Endothelial cell of umbilical vein (primary cell): ENCODE measurements around the gene UNC119B. TPM values are rescaled to one million over a fixed set of nuclear protein-coding genes. Genes with fewer than 3 reads are reported as not detected.

Source experiments
- BruUV-seq: library from RNA; stranded (reverse); fragments of 400-500 nt; replicated peaks from 2 replicates; lab custom pipeline; 2021; lab: Mats Ljungman, UMichigan
- CTCF ChIA-PET: fragments of 300-600, 350-600 bp; sonication (Branson Sonifier 250); formaldehyde crosslinking; loops from one replicate; lab custom pipeline; 2021; ENCODE audit warnings: antibody characterized with exemption, inconsistent platforms; lab: Charles Lee
- POLR2A ChIA-PET: fragments of 300-600, 350-600 bp; sonication (Branson Sonifier 250); formaldehyde crosslinking; loops from one replicate; lab custom pipeline; 2021; ENCODE audit warnings: antibody characterized with exemption, inconsistent platforms; lab: Charles Lee
- DNase-seq: peaks from one replicate; pipeline ENCODE4 v3.0.0-alpha.2; 2011; ENCODE audit warnings: low read depth, low spot score
- FAIRE-seq: peaks from 2 replicates; lab custom pipeline; 2011; peaks lifted over from hg19 to GRCh38; lab: Jason Lieb, UNC
- H2AFZ ChIP-seq: 2 replicates; pipeline ENCODE4 v1.6.0; 2012; ENCODE audit warnings: low read depth, low read length, control low read depth, inconsistent platforms
- H3K27ac ChIP-seq: 2 replicates; pipeline ENCODE4 v1.5.1; 2011; ENCODE audit warnings: low read depth, mild to moderate bottlenecking, control low read depth, low read length, moderate library complexity; ENCODE audit not compliant: insufficient read depth
- H3K27me3 ChIP-seq, 2 experiments: 2 replicates each; pipeline versions ENCODE4 v1.6.0 to v1.6.1; 2011; ENCODE audit warnings: low read length in 2 of 2, mixed read lengths in 1 of 2; ENCODE audit not compliant: control insufficient read depth in 2 of 2, insufficient read depth in 2 of 2
- H3K36me3 ChIP-seq, 2 experiments: 2 replicates in 1 of 2; 3 replicates in 1 of 2; pipeline ENCODE4 v1.5.1; 2011; ENCODE audit warnings: low read length in 2 of 2, mild to moderate bottlenecking in 1 of 2, moderate library complexity in 1 of 2; ENCODE audit not compliant: control insufficient read depth in 2 of 2, insufficient read depth in 2 of 2; ENCODE audit errors: extremely low read depth in 1 of 2
- H3K4me1 ChIP-seq: 3 replicates; pipeline ENCODE4 v1.5.1; 2011; ENCODE audit warnings: mild to moderate bottlenecking, low read length; ENCODE audit not compliant: control insufficient read depth, insufficient read depth; ENCODE audit errors: extremely low read depth
- H3K4me2 ChIP-seq: 2 replicates; pipeline ENCODE4 v1.6.1; 2011; ENCODE audit warnings: low read length, control low read depth, mixed read lengths; ENCODE audit not compliant: insufficient read depth
- H3K4me3 ChIP-seq, 3 experiments: fragments of 200-600 bp in 1 of 3; sonication (generic), shearing (Covaris generic) in 1 of 3; replicated peaks in 1 of 3; 2 replicates each; pipeline ENCODE4 v1.5.1; 2011 to 2016; ENCODE audit warnings: control low read depth in 3 of 3, low read length in 3 of 3, mild to moderate bottlenecking in 2 of 3, inconsistent platforms in 1 of 3, low read depth in 1 of 3, moderate library complexity in 1 of 3; ENCODE audit not compliant: insufficient read depth in 1 of 3
- H3K79me2 ChIP-seq: 2 replicates; pipeline ENCODE4 v1.6.0; 2012; ENCODE audit warnings: low read length, inconsistent platforms; ENCODE audit not compliant: control insufficient read depth, insufficient read depth
- H3K9ac ChIP-seq: replicated peaks from 2 replicates; pipeline ENCODE3; 2011; ENCODE audit warnings: low read length, control low read depth; ENCODE audit not compliant: insufficient read depth; ENCODE audit errors: extremely low read depth
- H3K9me1 ChIP-seq: replicated peaks from 3 replicates; pipeline ENCODE4 v1.6.0; 2011; ENCODE audit warnings: mild to moderate bottlenecking, low read length; ENCODE audit not compliant: control insufficient read depth, insufficient read depth; ENCODE audit errors: extremely low read depth
- H3K9me3 ChIP-seq: replicated peaks from 2 replicates; pipeline ENCODE4 v1.5.1; 2012; ENCODE audit warnings: low read length, inconsistent platforms; ENCODE audit not compliant: control insufficient read depth, insufficient read depth
- H4K20me1 ChIP-seq: replicated peaks from 2 replicates; pipeline ENCODE3; 2011; ENCODE audit warnings: mild to moderate bottlenecking, low read length; ENCODE audit not compliant: control insufficient read depth, insufficient read depth; ENCODE audit errors: extremely low read depth
- EZH2 ChIP-seq: IDR thresholded peaks from 2 replicates; pipeline ENCODE4 v1.6.1; 2012; ENCODE audit warnings: borderline replicate concordance, low read depth, mild to moderate bottlenecking, moderate library complexity, low read length, inconsistent platforms; ENCODE audit not compliant: severe bottlenecking
- FOS ChIP-seq: IDR thresholded peaks from 2 replicates; pipeline ENCODE4 v1.6.1; 2011; ENCODE audit warnings: mild to moderate bottlenecking, low read length, moderate library complexity, borderline replicate concordance; ENCODE audit not compliant: insufficient read depth
- GATA2 ChIP-seq: IDR thresholded peaks from 2 replicates; pipeline ENCODE4 v1.7.0; 2011; ENCODE audit warnings: low read depth, mild to moderate bottlenecking, moderate library complexity, mixed read lengths, low read length; ENCODE audit not compliant: insufficient read length, insufficient read depth
- JUN ChIP-seq: IDR thresholded peaks from 2 replicates; pipeline ENCODE4 v1.6.1; 2011; ENCODE audit warnings: borderline replicate concordance, low read depth; ENCODE audit not compliant: insufficient read length, insufficient read depth
- MYC ChIP-seq: IDR thresholded peaks from one replicate; pipeline ENCODE4 v1.6.1; 2011; ENCODE audit warnings: mild to moderate bottlenecking, low read depth, low read length
- POLR2A ChIP-seq: IDR thresholded peaks from 2 replicates; pipeline ENCODE4 v1.6.1; 2012; ENCODE audit warnings: low read depth, mild to moderate bottlenecking, control low read depth, low read length
- POLR2AphosphoS5 ChIP-seq: IDR thresholded peaks from 2 replicates; pipeline ENCODE4 v1.6.1; 2012; ENCODE audit warnings: low read depth, mild to moderate bottlenecking, control low read depth, low read length, moderate library complexity; ENCODE audit not compliant: insufficient read depth
- dilution Hi-C: fragments of 300-500 bp; cut with MboI; formaldehyde crosslinking; loops from one replicate; pipeline ENCODE4 v1.15.0; 2019; ENCODE audit warnings: low sequenced_read_pairs; ENCODE audit not compliant: extremely low pct_ligation_motif_present
- intact Hi-C: fragments of 100-400 bp; cut with micrococcal nuclease; formaldehyde crosslinking; loops from one replicate; pipeline ENCODE4 v1.10.0; 2022
- polyA plus RNA-seq, 4 experiments: library from polyadenylated mRNA; depleted of rRNA in 3 of 4; stranded (reverse) in 3 of 4; unstranded in 1 of 4; fragments of >200 nt; gene quantifications; 2 replicates each; pipeline versions ENCODE4 v1.2.1 to v1.2.3, GENCODE V29; 2011 to 2012; ENCODE audit warnings: missing spikeins in 1 of 4
- total RNA-seq: library from RNA; stranded (reverse); gene quantifications from 2 replicates; pipeline ENCODE4 v1.2.3, GENCODE V29; 2021
- TF ChIP-seq, protein P1 (sequence below): IDR thresholded peaks from 2 replicates; pipeline ENCODE4 v1.6.1; 2011; ENCODE audit not compliant: insufficient read depth, insufficient read length
- TF ChIP-seq, protein P2 (sequence below), 2 donors: IDR thresholded peaks; 1 replicate in 1 of 2; 2 replicates in 1 of 2; pipeline ENCODE4 v1.5.1; 2011; ENCODE audit warnings: low read length in 2 of 2, mild to moderate bottlenecking in 2 of 2, moderate library complexity in 2 of 2, control low read depth in 1 of 2, inconsistent platforms in 1 of 2, low read depth in 1 of 2; ENCODE audit not compliant: insufficient read depth in 1 of 2; ENCODE audit errors: extremely low read depth in 1 of 2

UNC119B gene
- total and polyA plus RNA-seq, 2 donors (not counting 3 experiments of a cell fraction or from before 2014, with no cell fraction given), result 23.1 to 33.7 TPM

DNA sequence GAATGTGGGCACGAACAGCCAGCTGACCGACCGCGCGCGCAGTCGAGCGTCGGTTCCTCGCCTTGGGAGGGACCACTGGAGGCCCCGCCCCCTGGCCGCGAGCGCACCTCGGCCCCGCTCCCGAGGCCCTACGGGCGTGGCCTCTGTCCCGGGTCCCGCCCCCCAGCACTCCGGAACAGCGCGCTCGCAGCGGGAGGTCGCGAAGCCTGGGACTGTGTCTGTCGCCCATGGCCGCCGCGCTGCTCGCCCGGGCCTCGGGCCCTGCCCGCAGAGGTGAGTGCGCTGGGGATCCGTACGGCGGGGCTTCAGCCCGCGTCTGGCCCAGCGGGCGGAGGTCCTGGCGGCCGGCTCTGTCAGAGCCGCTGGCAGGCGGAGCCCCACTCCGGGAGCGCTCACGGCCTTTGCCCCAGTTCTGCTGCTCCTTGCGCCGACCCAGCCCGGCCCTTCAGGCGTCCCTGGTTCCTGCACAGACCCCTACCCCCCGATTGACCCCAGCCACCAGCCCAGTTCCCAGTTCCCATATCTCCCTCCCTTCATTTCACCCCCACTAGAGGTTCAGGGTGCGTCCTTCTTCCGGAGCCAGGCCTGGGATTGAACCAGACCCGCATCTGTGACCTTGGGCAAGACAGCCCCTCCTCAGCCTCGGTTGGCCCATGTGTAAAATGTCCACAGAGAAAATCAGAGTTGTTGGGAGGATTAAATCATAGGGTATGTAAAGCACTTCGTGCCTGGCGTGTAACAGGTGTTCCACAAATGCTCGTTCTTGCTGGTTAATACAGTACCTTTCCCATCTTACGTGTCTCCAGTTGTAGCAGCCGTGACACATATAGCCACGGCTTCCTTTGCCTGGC, 15.6 kb downstream of the UNC119B start, which contains the start of gene ACADS:
Gene ACADS, plus strand, starts transcription at position 168 of the 851 bp plus-strand sequence. Its CDS starts 60 bp downstream, at position 228.
- Histone ChIP-seq H3K27ac (peak within 1 kb of the TSS; percentile 21), H3K4me3 (peak within 1 kb of the TSS; percentile 43 to 63 (median 56)), H3K9me1 (no peaks in the 10 kb centered on the region), H3K36me3 (peaks cover 10 to 15% of the 10 kb centered on the region in 2 experiments), H3K79me2 (no peaks in the 10 kb centered on the region), H4K20me1 (no peaks in the 10 kb centered on the region), H3K9ac (peak within 1 kb of the TSS; percentile 68), H3K4me2 (peak within 1 kb of the TSS; percentile 90), H2AFZ (peak within 1 kb of the TSS; percentile 83), H3K9me3 (no peaks in the 10 kb centered on the region), H3K4me1 (peaks cover 10% of the 10 kb centered on the region), H3K27me3 (no peaks in the 10 kb centered on the region)
- DNase-seq (peak; percentile 82), FAIRE-seq (peak; percentile 87)
- ChIA-PET POLR2A (no interaction called here), CTCF (interaction anchor here (0.6 to 1.5 kb wide), 7 partner anchors 77 to 246 kb away, joined by 3 to 8 read pairs (median 4); no protein-coding TSS in a partner anchor)
- TF ChIP-seq FOS (no peak), JUN (no peak), EZH2 (no peak), POLR2AphosphoS5 (peak; percentile 66), GATA2 (no peak), POLR2A (peak; percentile 47), MYC (no peak)
- TF ChIP-seq, protein P1, sequence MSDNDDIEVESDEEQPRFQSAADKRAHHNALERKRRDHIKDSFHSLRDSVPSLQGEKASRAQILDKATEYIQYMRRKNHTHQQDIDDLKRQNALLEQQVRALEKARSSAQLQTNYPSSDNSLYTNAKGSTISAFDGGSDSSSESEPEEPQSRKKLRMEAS, result no peak
- TF ChIP-seq, protein P2, sequence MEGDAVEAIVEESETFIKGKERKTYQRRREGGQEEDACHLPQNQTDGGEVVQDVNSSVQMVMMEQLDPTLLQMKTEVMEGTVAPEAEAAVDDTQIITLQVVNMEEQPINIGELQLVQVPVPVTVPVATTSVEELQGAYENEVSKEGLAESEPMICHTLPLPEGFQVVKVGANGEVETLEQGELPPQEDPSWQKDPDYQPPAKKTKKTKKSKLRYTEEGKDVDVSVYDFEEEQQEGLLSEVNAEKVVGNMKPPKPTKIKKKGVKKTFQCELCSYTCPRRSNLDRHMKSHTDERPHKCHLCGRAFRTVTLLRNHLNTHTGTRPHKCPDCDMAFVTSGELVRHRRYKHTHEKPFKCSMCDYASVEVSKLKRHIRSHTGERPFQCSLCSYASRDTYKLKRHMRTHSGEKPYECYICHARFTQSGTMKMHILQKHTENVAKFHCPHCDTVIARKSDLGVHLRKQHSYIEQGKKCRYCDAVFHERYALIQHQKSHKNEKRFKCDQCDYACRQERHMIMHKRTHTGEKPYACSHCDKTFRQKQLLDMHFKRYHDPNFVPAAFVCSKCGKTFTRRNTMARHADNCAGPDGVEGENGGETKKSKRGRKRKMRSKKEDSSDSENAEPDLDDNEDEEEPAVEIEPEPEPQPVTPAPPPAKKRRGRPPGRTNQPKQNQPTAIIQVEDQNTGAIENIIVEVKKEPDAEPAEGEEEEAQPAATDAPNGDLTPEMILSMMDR (IDR thresholded peaks at IDR 0.05; ENCODE audit: extremely low read depth in 1 of 2, insufficient read depth in 1 of 2, low read depth in 1 of 2, low read length in 2 of 2), result no peak
- dilution Hi-C loops, result no loop called here
- intact Hi-C loops, result loop anchor here (1.0 to 5.0 kb wide), 3 partner anchors 144 to 246 kb away; partner anchors contain the start of gene POP5
- BruUV-seq, result TSS peak; percentile 5
